Activated naive CD4-positive, alpha-beta T cell treated with Interleukin-2 at 50 U/mL for 16 hours (primary cell): Measurements from ENCODE around the gene RAB44.
"Not testable (repeated sequence)": the region's sequence is repeated elsewhere in the genome, so short reads cannot be mapped to it uniquely, and the experiment has no call there.

ENCODE experiments used
- DNase-seq: peaks from one replicate; pipeline ENCODE4 v3.0.0-alpha.2; 2020

Gene RAB44, protein sequence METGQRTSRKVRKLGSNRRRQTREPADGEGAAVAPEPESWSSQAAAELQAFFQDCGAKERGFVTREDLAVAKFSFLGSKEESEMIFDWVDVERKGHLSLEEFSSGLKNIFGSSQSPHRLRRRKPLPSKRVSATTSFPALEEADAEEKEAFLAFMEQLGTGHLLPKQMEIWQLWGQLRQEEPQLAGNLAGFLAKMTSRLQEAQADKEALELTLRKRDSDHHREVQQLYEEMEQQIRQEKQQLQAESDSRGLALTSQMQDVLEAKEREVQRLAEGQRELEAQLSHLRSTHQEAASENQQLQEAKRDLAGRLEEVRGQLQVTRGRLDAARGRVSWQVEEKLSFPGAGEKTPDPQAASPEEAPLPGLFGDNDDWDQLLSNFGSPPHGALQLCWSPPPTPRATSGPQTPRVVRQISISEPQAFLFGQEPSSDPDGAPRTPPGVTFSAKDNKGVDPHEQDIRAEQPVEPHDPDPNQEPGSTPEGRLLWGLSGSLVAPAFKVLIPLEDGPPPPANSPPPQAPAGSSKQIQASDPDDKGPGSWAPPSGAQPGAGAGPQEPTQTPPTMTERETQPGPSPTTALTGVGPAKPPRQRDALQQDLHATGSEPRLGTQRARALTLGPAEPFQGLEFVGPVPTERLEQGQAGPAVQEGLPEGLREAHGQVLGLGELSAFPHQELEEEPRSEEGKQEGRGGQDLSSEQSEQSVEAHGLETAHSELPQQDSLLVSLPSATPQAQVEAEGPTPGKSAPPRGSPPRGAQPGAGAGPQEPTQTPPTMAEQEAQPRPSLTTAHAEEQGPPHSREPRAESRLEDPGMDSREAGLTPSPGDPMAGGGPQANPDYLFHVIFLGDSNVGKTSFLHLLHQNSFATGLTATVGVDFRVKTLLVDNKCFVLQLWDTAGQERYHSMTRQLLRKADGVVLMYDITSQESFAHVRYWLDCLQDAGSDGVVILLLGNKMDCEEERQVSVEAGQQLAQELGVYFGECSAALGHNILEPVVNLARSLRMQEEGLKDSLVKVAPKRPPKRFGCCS

GRCh38 chr6:36697481-36697903 is at the start of gene RAB44:
Gene RAB44, plus strand, starts transcription at chr6:36697826. Its CDS starts 6,410 bp downstream, at chr6:36704236.
- no peak for DNase-seq

GRCh38 chr6:36649086-36649485 is 48.5 kb upstream of the RAB44 start:
- DNase-seq, result no peak

DNA sequence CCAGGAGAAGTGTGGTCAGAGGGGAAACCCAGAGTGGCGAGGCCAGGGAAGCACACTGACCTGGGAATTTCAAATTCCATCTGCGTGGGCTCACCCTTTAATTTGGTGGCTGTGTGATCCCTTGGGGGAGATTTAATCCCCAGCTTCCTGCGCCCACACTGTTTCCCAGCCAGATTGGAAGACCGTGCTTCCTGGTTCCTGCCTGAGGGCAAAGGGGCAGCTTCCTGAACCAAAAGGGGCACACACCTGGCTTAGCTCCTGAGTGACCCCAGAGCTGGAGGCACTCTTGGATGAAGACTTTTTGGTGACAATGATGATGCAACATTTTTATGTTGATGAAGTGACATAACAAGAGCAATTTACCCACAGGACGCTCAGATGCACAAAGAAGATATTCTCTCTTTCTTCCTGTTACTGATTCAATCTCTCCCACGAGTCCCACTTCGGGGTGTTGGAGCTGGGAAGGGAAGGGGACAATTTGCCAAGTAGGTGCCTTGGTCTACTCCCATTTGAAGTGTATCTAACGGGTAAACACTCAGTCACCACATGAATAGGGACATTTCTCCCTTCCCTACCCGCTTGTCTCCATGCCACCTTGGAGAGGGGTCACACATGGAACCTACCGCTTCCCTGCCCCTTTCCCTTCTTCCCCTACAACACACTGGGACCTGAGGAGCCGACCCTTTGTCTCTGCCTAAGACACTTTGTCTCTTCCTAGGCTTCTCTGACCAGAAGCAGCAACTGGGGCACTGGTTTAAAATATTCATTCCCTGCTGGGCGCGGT is 47.7 kb upstream of the RAB44 start:
- DNase-seq, result no peak

DNA sequence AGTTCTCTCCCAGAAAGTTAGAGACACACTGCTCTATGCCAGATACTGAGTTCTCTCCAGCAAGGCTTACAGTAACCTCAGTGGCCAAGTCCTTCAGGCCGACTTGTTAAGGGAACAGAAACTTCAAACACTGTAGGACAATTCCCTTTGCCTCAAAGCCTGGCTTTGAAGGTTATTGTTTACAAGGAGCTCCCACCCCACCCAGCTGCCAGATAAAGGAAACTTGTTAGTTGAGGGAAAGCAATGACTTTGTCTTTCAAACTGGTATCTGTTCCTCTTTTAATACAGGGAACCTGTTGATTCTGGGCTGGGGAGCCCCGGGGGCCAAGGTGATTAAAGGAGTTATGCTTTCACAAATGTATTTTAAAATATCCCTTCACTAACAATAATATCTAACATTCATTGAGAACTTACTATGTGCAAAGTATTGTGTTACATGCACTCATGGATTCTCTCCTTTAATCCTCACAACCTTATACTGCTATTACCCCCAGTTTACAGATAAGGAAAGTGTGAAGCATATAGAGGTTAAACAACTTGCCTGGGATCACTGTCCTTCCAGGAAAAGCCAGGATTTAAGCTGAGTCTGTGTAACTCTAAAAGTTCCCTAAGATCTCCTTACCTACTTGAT is 46.7 kb upstream of the RAB44 start:
- no peak for DNase-seq

DNA sequence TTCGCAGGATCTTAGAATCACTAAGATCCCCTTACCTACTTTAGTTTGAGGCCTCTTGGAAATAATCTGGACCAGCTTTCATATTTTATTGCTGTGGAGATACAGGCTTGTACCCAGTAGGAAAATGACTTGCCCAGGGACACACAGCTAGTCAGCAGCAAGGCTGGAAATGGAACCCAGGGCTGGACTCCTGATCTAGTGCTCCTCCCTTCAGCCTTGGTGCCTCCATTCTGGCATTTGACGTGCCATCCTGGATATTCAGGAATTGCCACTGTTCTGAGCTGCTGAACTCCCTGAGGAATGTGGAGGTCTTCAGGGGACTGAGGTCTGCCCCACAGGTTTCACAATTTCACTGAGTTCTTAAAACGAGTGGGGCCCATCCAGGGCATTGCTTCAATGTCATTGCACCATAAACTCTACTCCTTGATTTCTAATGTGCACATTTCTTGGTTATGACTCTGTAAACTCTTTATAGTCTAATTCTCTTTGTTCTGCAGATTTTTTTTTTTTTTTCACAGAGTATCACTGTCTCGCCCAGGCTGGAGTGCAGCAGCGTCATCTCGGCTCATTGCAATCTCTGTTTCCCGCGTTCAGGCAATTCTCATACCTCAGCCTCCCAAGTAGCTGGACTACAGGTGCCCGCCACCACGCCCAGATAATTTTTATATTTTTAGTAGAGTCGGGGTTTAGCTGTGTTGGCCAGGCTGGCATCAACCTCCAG is 45.8 kb upstream of the RAB44 start:
- no peak for DNase-seq

GRCh38 chr6:36654469-36654868 is 43.2 kb upstream of the RAB44 start:
- DNase-seq, result not testable (repeated sequence)

DNA sequence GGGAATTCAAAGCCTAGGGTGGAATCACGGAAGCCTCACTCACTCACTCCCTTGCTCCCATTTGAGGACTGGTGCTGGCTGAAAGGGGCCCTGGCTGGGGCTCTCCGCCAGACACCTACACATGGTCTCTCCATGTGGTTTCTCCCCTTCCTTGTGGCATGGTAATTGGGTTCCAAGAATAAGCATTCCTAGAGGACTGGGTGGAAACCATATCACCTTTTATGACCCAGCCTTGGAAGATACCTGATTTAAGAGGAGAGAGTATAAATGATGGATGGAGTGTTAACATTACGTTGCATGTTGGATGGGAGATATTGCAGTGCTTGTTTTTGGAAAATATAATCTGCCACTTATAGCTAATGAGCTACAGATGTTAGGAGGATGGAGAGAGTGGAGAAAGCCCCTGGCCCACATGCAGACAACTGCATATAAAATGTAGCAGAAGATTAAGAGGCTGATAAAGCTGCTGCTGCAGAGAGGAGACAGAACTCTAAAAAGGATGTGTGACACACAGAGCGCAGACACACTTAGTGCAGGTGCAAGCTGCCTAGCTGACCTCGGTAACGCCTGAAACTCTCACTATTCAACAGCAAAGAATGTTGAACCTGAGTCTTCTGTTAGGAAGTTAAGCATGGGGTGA is 42.4 kb upstream of the RAB44 start:
- no peak for DNase-seq

GRCh38 chr6:36656441-36656840 is 41.2 kb upstream of the RAB44 start:
- no peak for DNase-seq

DNA sequence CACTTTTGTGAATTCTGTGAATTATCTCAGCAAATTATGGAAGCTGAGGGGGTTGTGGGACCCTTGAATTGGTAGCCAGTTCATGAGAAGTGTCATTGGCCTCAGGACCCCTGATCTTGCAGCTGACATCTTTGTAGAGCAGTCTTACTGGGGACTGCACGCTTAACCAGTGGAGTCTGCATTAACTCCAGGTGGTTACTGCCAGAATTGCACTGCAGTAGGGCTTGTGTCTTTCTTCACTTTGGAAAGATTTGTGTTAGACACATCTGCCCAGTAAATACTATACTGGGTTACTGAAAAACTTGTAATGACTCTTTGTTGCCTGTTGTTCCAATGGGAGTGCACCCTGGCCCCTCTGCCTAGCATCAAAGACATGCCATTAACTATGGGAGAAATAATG is 40.4 kb upstream of the RAB44 start:
- DNase-seq, result no peak

- no peak for DNase-seq
Observed at GRCh38 chr6:36657942-36658544, 39.6 kb upstream of the RAB44 start.

DNA sequence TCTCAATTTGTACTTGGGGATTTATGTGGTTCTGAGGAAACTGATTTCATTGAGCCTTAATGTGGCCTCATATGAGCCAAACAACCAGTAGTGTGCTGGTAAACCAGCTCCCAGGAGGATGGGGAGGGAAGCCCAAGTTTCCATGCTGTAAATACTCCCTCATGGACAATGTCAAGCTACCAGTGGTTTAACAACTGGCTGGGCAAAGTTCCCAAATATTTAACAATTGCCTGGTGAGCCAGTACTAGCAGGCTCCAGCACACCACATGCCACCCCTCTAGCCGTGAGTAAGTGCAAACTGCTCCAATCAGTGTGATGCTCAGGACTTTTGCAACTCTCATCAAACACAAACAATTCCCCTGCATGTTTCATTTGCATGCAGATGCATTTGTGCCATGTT is 38.4 kb upstream of the RAB44 start:
- no peak for DNase-seq

- DNase-seq, result no peak
Observed at GRCh38 chr6:36660771-36661471, 36.7 kb upstream of the RAB44 start.

GRCh38 chr6:36662380-36662779 is 35.2 kb upstream of the RAB44 start:
- DNase-seq, result no peak

- no peak for DNase-seq
Observed at GRCh38 chr6:36662827-36663256, 34.8 kb upstream of the RAB44 start.

DNA sequence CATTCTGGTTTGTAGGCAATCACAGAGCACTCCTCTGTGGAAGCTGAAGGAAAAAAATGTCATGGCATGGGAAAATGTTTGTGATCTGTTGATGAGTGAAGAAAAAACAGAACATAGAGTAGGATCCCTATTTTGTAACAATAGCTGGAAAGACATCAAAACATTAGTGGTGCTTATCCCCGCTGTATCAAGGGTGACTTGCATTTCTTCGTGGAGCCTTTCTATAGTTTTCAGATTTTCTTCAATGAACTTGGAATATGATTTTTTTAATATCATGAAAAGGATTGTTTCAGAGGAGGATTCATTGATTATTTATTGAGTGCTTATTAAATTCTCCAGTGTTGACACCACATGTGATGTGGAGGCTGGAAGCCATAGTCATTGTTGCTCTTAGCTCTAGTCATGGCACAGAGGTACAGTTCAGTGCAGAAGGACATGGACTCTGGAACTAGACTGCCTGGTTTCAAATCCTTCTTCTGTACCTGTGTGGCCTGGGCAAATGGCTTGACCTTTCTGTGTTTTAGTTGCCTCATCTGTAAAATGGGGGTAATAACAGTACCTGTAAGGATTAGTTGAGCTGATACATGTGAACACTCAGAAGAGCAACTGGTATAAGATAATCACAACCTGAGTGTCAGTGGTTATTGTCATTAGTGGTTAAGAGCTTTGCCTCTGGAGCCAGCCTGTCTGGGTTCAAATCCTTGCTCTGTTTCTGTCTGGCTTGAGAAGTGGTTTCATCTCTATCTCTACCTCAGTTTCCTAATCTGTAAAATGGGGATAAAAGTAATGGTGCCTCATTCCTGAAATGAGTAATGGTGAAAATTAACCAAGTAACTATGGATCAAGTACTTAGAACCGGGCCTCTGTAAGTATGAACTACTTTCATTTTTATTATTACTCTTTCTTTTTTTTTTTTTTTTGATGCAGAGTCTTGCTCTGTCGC is 33.9 kb upstream of the RAB44 start:
- DNase-seq, result no peak

DNA sequence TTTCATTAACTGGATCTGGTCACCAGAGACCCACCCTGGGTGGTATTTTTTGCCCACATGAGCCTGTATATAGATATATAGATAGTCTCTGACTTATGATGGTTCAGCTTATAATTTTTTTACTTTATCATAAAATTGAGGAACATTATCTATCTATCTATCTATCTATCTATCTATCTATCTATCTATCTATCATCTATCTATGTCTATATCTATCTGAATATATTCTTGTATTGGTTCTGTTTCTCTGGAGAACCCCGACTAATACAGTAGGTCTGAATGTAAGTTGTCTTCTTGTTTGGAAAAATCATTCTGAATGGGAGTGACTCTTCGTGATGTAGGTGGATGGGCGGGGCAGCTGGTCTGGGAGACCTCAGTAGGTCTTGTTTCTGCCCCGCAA is 32.4 kb upstream of the RAB44 start:
- no peak for DNase-seq

GRCh38 chr6:36666287-36666686 is 31.3 kb upstream of the RAB44 start:
- DNase-seq, result no peak

GRCh38 chr6:36666826-36667591 is 30.6 kb upstream of the RAB44 start:
- no peak for DNase-seq
